Ishikawa (cell line): ENCODE data around the gene CGGBP1.

Experiments
- CEBPB ChIP-seq: IDR thresholded peaks from 2 replicates; pipeline ENCODE4 v1.6.1; 2012
- EGR1 ChIP-seq: IDR thresholded peaks from 2 replicates; pipeline ENCODE4 v1.6.1; 2012
- EP300 ChIP-seq: IDR thresholded peaks from 2 replicates; pipeline ENCODE4 v1.6.1; 2012; ENCODE audit warnings: borderline replicate concordance
- MAX ChIP-seq: IDR thresholded peaks from 2 replicates; pipeline ENCODE4 v1.6.1; 2012
- RAD21 ChIP-seq: IDR thresholded peaks from 2 replicates; pipeline ENCODE4 v1.6.1; 2012; ENCODE audit warnings: low read depth
- USF1 ChIP-seq: IDR thresholded peaks from 2 replicates; pipeline ENCODE4 v1.6.1; 2012
- YY1 ChIP-seq: IDR thresholded peaks from 2 replicates; pipeline ENCODE4 v1.6.1; 2012; ENCODE audit warnings: low read depth
- ZBTB7A ChIP-seq: IDR thresholded peaks from 2 replicates; pipeline ENCODE4 v1.6.1; 2012; ENCODE audit warnings: low read depth

GRCh38 chr3:88059380-88060170, 770 bp upstream of the CGGBP1 start:
- TF ChIP-seq RAD21 (no peak), EP300 (no peak), ZBTB7A (0 out of 2 replicates have a peak, but pooled peaks have one; percentile 20), EGR1 (no peak), CEBPB (no peak), USF1 (no peak), MAX (no peak), YY1 (no peak)
